PFSK-1 (cell line): ENCODE results near the gene DLX4.

Experiments
- FOXP2 ChIP-seq: optimal IDR thresholded peaks from 2 replicates; pipeline ENCODE3; 2011; ENCODE audit warnings: borderline replicate concordance, control low read depth, inconsistent platforms; ENCODE audit not compliant: insufficient read depth; ENCODE audit errors: extremely low read length, extremely low read depth
- POLR2AphosphoS5 ChIP-seq: IDR thresholded peaks from 2 replicates; pipeline ENCODE4 v1.6.1; 2012; ENCODE audit warnings: low read depth, mild to moderate bottlenecking, control low read depth, low read length, moderate library complexity
- REST ChIP-seq, 2 experiments: IDR thresholded peaks; 2 replicates each; pipeline versions ENCODE4 v1.6.1 to v1.8.0; 2011 to 2012; ENCODE audit warnings: low read depth in 2 of 2, low read length in 2 of 2, control low read depth in 1 of 2, inconsistent platforms in 1 of 2, mild to moderate bottlenecking in 1 of 2, moderate library complexity in 1 of 2; ENCODE audit not compliant: insufficient read depth in 1 of 2
- SIN3A ChIP-seq: IDR thresholded peaks from 2 replicates; pipeline ENCODE4 v1.6.1; 2012; ENCODE audit warnings: mild to moderate bottlenecking, low read length, moderate library complexity, borderline replicate concordance; ENCODE audit not compliant: insufficient read depth
- TAF1 ChIP-seq: IDR thresholded peaks from 2 replicates; pipeline ENCODE4 v1.6.1; 2012; ENCODE audit warnings: low read length, control low read depth, borderline replicate concordance; ENCODE audit not compliant: insufficient read depth

Gene DLX4

GRCh38 chr17:49976163-49976827, 7.3 kb downstream of the DLX4 start:
- TF ChIP-seq POLR2AphosphoS5 (no peak), REST (IDR thresholded peaks at IDR 0.05; ENCODE audit: insufficient read depth in 1 of 2, low read depth in 2 of 2, low read length in 2 of 2) (no peak), SIN3A (no peak), TAF1 (no peak), FOXP2 (no peak)

- TF ChIP-seq POLR2AphosphoS5 = no peak
- no peak for TF ChIP-seq FOXP2
- TF ChIP-seq SIN3A = no peak
- no peak for TF ChIP-seq TAF1
- TF ChIP-seq REST (IDR thresholded peaks at IDR 0.05; ENCODE audit: insufficient read depth in 1 of 2, low read depth in 2 of 2, low read length in 2 of 2) = no peak
Measured at GRCh38 chr17:49976828-49977202, 7.8 kb downstream of the DLX4 start.

- TF ChIP-seq POLR2AphosphoS5 (no peak), TAF1 (no peak), SIN3A (no peak), REST (IDR thresholded peaks at IDR 0.05; ENCODE audit: insufficient read depth in 1 of 2, low read depth in 2 of 2, low read length in 2 of 2) (no peak), FOXP2 (no peak)
Measured at GRCh38 chr17:49977463-49978389, 8.7 kb downstream of the DLX4 start.

- TF ChIP-seq TAF1 (no peak), REST (IDR thresholded peaks at IDR 0.05; ENCODE audit: insufficient read depth in 1 of 2, low read depth in 2 of 2, low read length in 2 of 2) (no peak), POLR2AphosphoS5 (no peak), SIN3A (no peak), FOXP2 (no peak)
Measured at GRCh38 chr17:49978501-49978900, 9.5 kb downstream of the DLX4 start.
